WTC11 (cell line): Measurements from ENCODE around the gene SLC25A10.

Source experiments
- ATF2 ChIP-seq: sonication (generic); formaldehyde crosslinking; IDR thresholded peaks from 2 replicates; pipeline ENCODE4 v1.8.1; 2022; ENCODE audit warnings: low read depth, missing genetic modification reagents, borderline replicate concordance
- FOXJ3 ChIP-seq: sonication (generic); formaldehyde crosslinking; IDR thresholded peaks from 2 replicates; pipeline ENCODE4 v1.9.0; 2021; ENCODE audit warnings: missing genetic modification reagents, mild to moderate bottlenecking, borderline replicate concordance
- RELA ChIP-seq: sonication (generic); formaldehyde crosslinking; IDR thresholded peaks from 2 replicates; pipeline ENCODE4 v1.8.1; 2022; ENCODE audit warnings: missing genetic modification reagents, mild to moderate bottlenecking, borderline replicate concordance
- STAT6 ChIP-seq: sonication (generic); formaldehyde crosslinking; conservative IDR thresholded peaks from 2 replicates; pipeline ENCODE4 v1.8.1; 2023; ENCODE audit warnings: mild to moderate bottlenecking, low read depth, missing genetic modification reagents, moderate library complexity
- TF ChIP-seq, protein P1 (sequence below): fragments of 200-600 bp; IDR thresholded peaks from 2 replicates; pipeline ENCODE4 v1.8.0; 2022; ENCODE audit warnings: antibody characterized with exemption
- TF ChIP-seq, protein P2 (sequence below): sonication (generic); formaldehyde crosslinking; IDR thresholded peaks from 2 replicates; pipeline ENCODE4 v1.8.1; 2023; ENCODE audit warnings: mild to moderate bottlenecking, missing genetic modification reagents
- TF ChIP-seq, protein P3 (sequence below): sonication (generic); formaldehyde crosslinking; IDR thresholded peaks from 2 replicates; pipeline ENCODE4 v1.8.0; 2022; ENCODE audit warnings: mild to moderate bottlenecking, missing genetic modification reagents

GRCh38 chr17:81714412-81715106, 2.5 kb downstream of the SLC25A10 start:
- TF ChIP-seq, protein P1, sequence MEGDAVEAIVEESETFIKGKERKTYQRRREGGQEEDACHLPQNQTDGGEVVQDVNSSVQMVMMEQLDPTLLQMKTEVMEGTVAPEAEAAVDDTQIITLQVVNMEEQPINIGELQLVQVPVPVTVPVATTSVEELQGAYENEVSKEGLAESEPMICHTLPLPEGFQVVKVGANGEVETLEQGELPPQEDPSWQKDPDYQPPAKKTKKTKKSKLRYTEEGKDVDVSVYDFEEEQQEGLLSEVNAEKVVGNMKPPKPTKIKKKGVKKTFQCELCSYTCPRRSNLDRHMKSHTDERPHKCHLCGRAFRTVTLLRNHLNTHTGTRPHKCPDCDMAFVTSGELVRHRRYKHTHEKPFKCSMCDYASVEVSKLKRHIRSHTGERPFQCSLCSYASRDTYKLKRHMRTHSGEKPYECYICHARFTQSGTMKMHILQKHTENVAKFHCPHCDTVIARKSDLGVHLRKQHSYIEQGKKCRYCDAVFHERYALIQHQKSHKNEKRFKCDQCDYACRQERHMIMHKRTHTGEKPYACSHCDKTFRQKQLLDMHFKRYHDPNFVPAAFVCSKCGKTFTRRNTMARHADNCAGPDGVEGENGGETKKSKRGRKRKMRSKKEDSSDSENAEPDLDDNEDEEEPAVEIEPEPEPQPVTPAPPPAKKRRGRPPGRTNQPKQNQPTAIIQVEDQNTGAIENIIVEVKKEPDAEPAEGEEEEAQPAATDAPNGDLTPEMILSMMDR = no peak
- TF ChIP-seq FOXJ3 (CRISPR knock-in tag) (no peak), ATF2 (no peak), STAT6 (CRISPR knock-in tag) (no peak), RELA (CRISPR knock-in tag) (no peak)
- TF ChIP-seq, protein P2, sequence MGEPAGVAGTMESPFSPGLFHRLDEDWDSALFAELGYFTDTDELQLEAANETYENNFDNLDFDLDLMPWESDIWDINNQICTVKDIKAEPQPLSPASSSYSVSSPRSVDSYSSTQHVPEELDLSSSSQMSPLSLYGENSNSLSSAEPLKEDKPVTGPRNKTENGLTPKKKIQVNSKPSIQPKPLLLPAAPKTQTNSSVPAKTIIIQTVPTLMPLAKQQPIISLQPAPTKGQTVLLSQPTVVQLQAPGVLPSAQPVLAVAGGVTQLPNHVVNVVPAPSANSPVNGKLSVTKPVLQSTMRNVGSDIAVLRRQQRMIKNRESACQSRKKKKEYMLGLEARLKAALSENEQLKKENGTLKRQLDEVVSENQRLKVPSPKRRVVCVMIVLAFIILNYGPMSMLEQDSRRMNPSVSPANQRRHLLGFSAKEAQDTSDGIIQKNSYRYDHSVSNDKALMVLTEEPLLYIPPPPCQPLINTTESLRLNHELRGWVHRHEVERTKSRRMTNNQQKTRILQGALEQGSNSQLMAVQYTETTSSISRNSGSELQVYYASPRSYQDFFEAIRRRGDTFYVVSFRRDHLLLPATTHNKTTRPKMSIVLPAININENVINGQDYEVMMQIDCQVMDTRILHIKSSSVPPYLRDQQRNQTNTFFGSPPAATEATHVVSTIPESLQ (CRISPR knock-in tag) = no peak
- TF ChIP-seq, protein P3, sequence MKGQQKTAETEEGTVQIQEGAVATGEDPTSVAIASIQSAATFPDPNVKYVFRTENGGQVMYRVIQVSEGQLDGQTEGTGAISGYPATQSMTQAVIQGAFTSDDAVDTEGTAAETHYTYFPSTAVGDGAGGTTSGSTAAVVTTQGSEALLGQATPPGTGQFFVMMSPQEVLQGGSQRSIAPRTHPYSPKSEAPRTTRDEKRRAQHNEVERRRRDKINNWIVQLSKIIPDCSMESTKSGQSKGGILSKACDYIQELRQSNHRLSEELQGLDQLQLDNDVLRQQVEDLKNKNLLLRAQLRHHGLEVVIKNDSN (CRISPR knock-in tag) = no peak
